HL-60 (cell line): ENCODE data around the gene HPSE2.

Experiments used
- POLR2AphosphoS5 ChIP-seq: IDR thresholded peaks from 2 replicates; pipeline ENCODE4 v1.6.1; 2012; ENCODE audit warnings: low read depth
- TF ChIP-seq, protein P1 (sequence below): IDR thresholded peaks from one replicate; pipeline ENCODE4 v1.5.1; 2011; ENCODE audit warnings: low read length, control low read depth, inconsistent platforms; ENCODE audit not compliant: insufficient read depth
- TF ChIP-seq, protein P2 (sequence below): IDR thresholded peaks from 2 replicates; pipeline ENCODE4 v1.6.1; 2012; ENCODE audit warnings: low read depth; ENCODE audit not compliant: insufficient replicate concordance

DNA sequence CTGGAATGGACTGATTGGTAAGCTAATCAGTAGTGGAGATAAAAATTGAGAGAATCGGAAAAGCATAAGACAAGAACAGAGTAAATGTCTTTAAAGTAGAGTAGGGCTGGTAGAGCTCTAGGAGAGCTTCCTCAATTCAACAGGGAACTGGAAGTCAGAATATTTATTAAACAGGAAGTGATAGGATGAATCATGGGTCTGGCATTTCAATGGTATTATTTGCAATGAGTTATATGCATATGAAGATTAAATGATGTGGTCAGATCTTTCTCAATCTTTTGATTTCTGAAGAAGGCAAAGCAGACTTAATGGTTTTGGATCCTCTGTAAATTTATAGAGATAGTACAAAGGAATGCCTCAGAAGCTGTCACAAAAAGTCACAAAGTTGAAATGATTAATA lies 349.0 kb downstream of the HPSE2 start:
- TF ChIP-seq, protein P1, sequence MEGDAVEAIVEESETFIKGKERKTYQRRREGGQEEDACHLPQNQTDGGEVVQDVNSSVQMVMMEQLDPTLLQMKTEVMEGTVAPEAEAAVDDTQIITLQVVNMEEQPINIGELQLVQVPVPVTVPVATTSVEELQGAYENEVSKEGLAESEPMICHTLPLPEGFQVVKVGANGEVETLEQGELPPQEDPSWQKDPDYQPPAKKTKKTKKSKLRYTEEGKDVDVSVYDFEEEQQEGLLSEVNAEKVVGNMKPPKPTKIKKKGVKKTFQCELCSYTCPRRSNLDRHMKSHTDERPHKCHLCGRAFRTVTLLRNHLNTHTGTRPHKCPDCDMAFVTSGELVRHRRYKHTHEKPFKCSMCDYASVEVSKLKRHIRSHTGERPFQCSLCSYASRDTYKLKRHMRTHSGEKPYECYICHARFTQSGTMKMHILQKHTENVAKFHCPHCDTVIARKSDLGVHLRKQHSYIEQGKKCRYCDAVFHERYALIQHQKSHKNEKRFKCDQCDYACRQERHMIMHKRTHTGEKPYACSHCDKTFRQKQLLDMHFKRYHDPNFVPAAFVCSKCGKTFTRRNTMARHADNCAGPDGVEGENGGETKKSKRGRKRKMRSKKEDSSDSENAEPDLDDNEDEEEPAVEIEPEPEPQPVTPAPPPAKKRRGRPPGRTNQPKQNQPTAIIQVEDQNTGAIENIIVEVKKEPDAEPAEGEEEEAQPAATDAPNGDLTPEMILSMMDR, result no peak
- TF ChIP-seq, protein P2, sequence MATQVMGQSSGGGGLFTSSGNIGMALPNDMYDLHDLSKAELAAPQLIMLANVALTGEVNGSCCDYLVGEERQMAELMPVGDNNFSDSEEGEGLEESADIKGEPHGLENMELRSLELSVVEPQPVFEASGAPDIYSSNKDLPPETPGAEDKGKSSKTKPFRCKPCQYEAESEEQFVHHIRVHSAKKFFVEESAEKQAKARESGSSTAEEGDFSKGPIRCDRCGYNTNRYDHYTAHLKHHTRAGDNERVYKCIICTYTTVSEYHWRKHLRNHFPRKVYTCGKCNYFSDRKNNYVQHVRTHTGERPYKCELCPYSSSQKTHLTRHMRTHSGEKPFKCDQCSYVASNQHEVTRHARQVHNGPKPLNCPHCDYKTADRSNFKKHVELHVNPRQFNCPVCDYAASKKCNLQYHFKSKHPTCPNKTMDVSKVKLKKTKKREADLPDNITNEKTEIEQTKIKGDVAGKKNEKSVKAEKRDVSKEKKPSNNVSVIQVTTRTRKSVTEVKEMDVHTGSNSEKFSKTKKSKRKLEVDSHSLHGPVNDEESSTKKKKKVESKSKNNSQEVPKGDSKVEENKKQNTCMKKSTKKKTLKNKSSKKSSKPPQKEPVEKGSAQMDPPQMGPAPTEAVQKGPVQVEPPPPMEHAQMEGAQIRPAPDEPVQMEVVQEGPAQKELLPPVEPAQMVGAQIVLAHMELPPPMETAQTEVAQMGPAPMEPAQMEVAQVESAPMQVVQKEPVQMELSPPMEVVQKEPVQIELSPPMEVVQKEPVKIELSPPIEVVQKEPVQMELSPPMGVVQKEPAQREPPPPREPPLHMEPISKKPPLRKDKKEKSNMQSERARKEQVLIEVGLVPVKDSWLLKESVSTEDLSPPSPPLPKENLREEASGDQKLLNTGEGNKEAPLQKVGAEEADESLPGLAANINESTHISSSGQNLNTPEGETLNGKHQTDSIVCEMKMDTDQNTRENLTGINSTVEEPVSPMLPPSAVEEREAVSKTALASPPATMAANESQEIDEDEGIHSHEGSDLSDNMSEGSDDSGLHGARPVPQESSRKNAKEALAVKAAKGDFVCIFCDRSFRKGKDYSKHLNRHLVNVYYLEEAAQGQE, result no peak
- no peak for TF ChIP-seq POLR2AphosphoS5
